Measurements from ENCODE around the gene ZNF699.

- TF ChIP-seq, protein P1, sequence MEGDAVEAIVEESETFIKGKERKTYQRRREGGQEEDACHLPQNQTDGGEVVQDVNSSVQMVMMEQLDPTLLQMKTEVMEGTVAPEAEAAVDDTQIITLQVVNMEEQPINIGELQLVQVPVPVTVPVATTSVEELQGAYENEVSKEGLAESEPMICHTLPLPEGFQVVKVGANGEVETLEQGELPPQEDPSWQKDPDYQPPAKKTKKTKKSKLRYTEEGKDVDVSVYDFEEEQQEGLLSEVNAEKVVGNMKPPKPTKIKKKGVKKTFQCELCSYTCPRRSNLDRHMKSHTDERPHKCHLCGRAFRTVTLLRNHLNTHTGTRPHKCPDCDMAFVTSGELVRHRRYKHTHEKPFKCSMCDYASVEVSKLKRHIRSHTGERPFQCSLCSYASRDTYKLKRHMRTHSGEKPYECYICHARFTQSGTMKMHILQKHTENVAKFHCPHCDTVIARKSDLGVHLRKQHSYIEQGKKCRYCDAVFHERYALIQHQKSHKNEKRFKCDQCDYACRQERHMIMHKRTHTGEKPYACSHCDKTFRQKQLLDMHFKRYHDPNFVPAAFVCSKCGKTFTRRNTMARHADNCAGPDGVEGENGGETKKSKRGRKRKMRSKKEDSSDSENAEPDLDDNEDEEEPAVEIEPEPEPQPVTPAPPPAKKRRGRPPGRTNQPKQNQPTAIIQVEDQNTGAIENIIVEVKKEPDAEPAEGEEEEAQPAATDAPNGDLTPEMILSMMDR (IDR thresholded peaks at IDR 0.05) = peak in 2 of 4 experiments; percentile 18 to 48
- TF ChIP-seq POLR2AphosphoS5 (IDR thresholded peaks at IDR 0.05) (peak; percentile 28), POLR2A (IDR thresholded peaks at IDR 0.05) (no peak), EP300 (IDR thresholded peaks at IDR 0.05) (no peak)
Observed at GRCh38 chr19:9323919-9324583, 14.4 kb upstream of the ZNF699 start, which contains the start of gene ZNF559.
